Urinary bladder (tissue), 4 donors: ENCODE results near the gene FBXO46. TPM values are rescaled to one million over a fixed set of nuclear protein-coding genes. Genes with fewer than 3 reads are reported as not detected.

ENCODE experiments used
- DNase-seq: peaks from one replicate; pipeline ENCODE4 v3.0.0-alpha.2; 2015; ENCODE audit errors: extremely low spot score
- H3K27ac ChIP-seq: one replicate; pipeline ENCODE4 v1.5.1; 2013; ENCODE audit warnings: low read depth, mild to moderate bottlenecking, moderate library complexity
- H3K36me3 ChIP-seq: one replicate; pipeline ENCODE4 v1.6.1; 2013; ENCODE audit warnings: mild to moderate bottlenecking, moderate library complexity; ENCODE audit not compliant: insufficient read depth
- H3K4me1 ChIP-seq: one replicate; pipeline ENCODE4 v1.6.1; 2013; ENCODE audit warnings: mild to moderate bottlenecking, moderate library complexity; ENCODE audit not compliant: insufficient read depth
- H3K4me3 ChIP-seq: one replicate; pipeline ENCODE4 v1.5.1; 2013; ENCODE audit warnings: low read depth, low read length
- WGBS: extraction: QIAGEN DNeasy Blood & Tissue Kit; methylation state at CpG from one replicate; pipeline ENCODE4 v1.1.7; 2013; 5-methylcytosine and 5-hydroxymethylcytosine counted together
- polyA plus RNA-seq: library from polyadenylated mRNA; stranded (reverse); fragments of 200-250 nt; gene quantifications from one replicate; pipeline ENCODE4 v1.2.3, GENCODE V29; 2013
- total RNA-seq: library from RNA; depleted of rRNA; stranded (reverse); fragments of >200 nt; gene quantifications from one replicate; pipeline ENCODE4 v1.2.3, GENCODE V29; 2014
- donor health status: healthy with polysubstance abuse.
- donor health status: healthy.

The FBXO46 gene
- total and polyA plus RNA-seq, 2 donors, result 4.3 to 11.0 TPM

- no peaks in the 10 kb centered on the region for H3K4me1 ChIP-seq
- no peak for DNase-seq
- H3K36me3 ChIP-seq, result no peaks in the 10 kb centered on the region
- peak overlapping the region; percentile 42 for H3K27ac ChIP-seq
- H3K4me3 ChIP-seq, result peak overlapping the region; percentile 76
- under 1% methylated on average over 28 of the region's 28 CpGs for WGBS
Observed at GRCh38 chr19:45769821-45770191, 39.1 kb upstream of the FBXO46 start.

- peak within 1 kb of the TSS; percentile 87 for H3K27ac ChIP-seq
- H3K4me3 ChIP-seq, result peak within 1 kb of the TSS; percentile 76
- H3K4me1 ChIP-seq, result no peaks in the 10 kb centered on the region
- under 1% methylated on average over 70 of the region's 70 CpGs for WGBS
- peak; percentile 95 for DNase-seq
- H3K36me3 ChIP-seq, result no peaks in the 10 kb centered on the region
Observed at GRCh38 chr19:45768984-45769782, 38.5 kb upstream of the FBXO46 start, which contains the start of gene SIX5. Gene SIX5, minus strand, starts transcription at chr19:45769252. Its CDS starts 408 bp downstream, at chr19:45768844.

DNA sequence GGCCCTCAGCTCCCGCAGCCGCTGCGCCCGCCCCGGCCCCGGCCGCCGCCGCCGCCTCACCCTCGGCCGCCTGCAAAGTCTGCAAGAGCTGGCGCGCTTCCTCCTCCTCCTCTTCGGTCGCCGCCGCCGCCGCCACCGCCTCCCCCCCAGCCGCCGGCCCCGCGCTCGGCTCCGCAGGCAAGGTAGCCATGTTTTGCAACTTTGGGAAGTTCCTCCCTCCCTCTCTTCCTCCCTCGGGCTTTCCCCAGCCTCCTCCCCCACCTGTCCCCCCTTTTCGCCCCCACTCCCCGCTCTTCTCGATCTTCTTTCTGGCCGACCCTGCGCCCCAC lies 37.9 kb upstream of the FBXO46 start:
- H3K4me1 ChIP-seq, result no peaks in the 10 kb centered on the region
- no peak for DNase-seq

DNA sequence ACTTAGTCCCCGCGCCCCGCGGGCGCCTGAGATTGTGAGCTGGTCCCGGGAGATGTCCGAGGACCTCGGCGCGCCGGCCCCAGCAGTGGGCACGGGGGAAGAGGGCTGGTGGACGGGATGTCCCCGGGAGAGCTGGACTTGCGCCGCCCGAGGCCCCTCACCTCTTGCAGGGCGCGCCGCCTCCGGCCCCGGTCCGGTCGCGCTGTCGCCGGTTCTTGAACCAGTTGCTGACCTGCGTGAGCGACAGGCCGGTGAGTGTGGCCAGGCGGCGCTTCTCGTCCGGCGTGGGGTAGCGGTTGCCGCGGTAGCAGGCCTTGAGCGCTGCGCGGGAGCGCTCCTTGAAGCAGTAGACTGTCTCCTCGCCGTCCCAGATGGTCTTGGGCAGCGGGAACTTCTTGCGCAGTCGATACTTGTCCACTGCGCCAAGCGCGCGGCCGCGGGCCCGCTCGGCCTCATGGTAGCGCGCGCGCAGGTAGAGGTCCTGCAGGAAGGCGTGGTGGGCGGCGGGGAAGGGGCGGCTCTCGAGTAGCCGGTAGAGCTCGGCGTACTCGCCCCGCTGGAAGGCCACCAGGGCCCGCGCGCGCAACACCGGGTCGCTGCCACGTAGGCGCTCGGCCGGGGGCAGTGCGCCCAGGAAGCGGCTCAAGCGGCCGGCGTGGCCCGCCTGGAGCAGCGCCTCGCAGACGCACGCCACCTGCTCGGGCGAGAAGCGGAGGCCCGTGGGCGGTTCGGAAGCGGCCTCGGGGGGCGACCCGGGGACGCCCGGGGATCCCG lies 37.4 kb upstream of the FBXO46 start:
- WGBS, result under 1% methylated on average over 102 of the region's 102 CpGs

More for the DNA sequence above, 37.9 kb upstream of the FBXO46 start:
- Histone ChIP-seq H3K36me3 (no peaks in the 10 kb centered on the region), H3K4me3 (peak overlapping the region; percentile 76), H3K27ac (peak overlapping the region; percentile 87)
- under 1% methylated on average over 27 of the region's 33 CpGs for WGBS

GRCh38 chr19:45767410-45767880 lies 36.7 kb upstream of the FBXO46 start:
- WGBS, result 5% methylated on average over 31 of the region's 31 CpGs
- no peaks in the 10 kb centered on the region for H3K36me3 ChIP-seq
- DNase-seq, result peak; percentile 79
- peak overlapping the region; percentile 76 for H3K4me3 ChIP-seq
- H3K4me1 ChIP-seq, result no peaks in the 10 kb centered on the region
- peak overlapping the region; percentile 87 for H3K27ac ChIP-seq

More for the DNA sequence above, 37.4 kb upstream of the FBXO46 start:
- Histone ChIP-seq H3K4me3 (peak overlapping the region; percentile 76), H3K27ac (peak overlapping the region; percentile 87), H3K4me1 (no peaks in the 10 kb centered on the region), H3K36me3 (no peaks in the 10 kb centered on the region)
- no peak for DNase-seq

DNA sequence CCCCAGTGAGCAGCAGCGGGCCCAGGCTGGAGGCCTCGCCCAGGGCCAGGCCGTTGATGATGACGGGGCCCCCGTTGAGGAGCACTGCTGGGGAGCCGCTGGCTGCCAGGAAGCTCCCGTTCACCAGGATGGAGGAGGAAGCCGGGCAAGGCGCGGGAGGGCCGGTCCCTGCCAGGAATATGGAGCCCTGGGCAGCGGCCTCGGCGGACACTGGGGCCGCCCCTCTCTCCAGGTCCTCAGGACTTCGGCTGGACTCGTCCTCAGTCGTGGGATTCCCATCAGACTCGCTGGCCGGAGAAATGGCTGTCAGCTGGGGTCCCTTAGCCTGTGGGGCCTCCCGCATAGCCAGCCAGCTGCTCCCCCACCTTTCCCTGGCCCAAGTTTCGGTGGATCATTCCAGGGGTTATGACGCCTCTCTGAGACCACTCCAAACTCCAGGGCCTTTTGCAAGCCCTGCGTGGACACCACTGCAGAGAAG lies 36.2 kb upstream of the FBXO46 start:
- WGBS, result 16% methylated on average over 24 of the region's 24 CpGs

DNA sequence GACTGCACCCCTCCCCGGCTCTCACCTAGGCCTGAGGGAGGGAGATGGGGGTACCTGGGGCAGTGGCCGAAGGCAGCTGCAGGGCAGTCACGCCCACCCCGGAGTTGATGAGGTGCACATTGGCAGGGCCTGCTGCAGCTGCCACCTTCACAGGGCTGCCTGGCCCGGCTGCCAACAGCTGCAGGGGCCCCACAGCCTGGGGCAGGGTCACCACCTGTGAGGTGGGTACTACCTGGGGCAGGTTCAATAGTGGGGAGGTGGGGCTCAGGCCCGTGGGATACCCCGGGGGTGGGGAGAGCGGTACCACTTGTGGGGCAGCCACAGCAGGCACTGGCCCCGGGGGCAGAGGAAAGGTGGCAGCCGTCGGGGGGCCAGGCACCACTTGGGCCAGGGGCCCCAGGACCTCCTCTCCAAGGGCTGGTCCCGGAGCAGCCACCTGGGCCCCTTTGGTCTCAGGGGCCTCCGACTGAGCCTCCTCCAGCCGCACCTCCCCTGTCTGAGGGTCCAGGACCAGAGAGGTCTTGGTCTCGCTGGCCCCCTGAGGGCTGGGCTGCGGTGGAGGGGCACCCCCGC lies 35.7 kb upstream of the FBXO46 start:
- Histone ChIP-seq H3K27ac (peak overlapping the region; percentile 64), H3K4me1 (no peaks in the 10 kb centered on the region), H3K4me3 (peak overlapping the region; percentile 76), H3K36me3 (no peaks in the 10 kb centered on the region)
- DNase-seq, result no peak
- 53% methylated on average over 17 of the region's 17 CpGs for WGBS

More for the DNA sequence above, 36.2 kb upstream of the FBXO46 start:
- Histone ChIP-seq H3K4me3 (peak overlapping the region; percentile 76), H3K27ac (peak overlapping the region; percentile 64), H3K4me1 (no peaks in the 10 kb centered on the region), H3K36me3 (no peaks in the 10 kb centered on the region)
- DNase-seq, result no peak

GRCh38 chr19:45765702-45766295 lies 35.1 kb upstream of the FBXO46 start:
- Histone ChIP-seq H3K36me3 (no peaks in the 10 kb centered on the region), H3K4me3 (no peak overlapping the region), H3K27ac (no peak overlapping the region), H3K4me1 (no peaks in the 10 kb centered on the region)
- WGBS, result 64% methylated on average over 23 of the region's 23 CpGs
- DNase-seq, result no peak

DNA sequence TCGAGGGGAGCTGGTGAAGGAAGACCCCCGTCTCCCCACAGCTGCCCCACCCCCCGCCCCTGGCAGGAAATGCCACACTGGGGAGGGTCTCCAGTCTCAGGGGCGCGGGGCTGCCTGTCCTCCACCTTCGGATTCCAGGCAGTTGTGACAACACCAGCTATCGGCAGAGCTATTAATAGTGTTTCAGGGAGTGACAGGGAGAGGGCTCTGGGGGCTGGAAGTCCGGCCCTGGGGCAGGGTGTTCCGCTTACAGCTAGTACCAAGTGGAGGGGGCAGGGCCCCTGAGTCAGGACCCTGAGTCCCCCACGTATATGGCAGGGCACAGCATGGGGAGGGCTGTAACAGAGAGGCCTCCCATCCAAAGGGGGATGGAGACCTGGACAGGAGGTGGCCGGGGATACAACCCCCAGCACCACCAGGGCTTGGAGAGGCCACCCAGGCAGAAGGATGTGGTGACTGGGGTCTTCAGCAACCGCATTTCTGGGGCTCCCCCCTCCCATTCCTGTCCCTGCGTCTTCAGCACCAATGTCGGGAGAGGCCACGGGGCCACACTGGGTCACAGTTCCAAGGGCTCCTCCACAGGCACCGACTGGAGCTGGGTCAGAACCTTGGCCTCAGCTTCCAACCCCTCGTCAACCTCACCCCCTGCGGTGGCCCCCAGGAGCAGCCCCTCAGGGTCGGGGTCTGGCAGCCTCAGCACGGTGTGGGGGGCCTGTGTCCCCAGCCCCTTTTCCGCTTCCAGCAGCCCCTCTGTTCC lies 34.4 kb upstream of the FBXO46 start:
- Histone ChIP-seq H3K27ac (no peak overlapping the region), H3K4me1 (no peaks in the 10 kb centered on the region), H3K36me3 (no peaks in the 10 kb centered on the region), H3K4me3 (no peak overlapping the region)
- 46% methylated on average over 21 of the region's 21 CpGs for WGBS
- DNase-seq, result no peak

DNA sequence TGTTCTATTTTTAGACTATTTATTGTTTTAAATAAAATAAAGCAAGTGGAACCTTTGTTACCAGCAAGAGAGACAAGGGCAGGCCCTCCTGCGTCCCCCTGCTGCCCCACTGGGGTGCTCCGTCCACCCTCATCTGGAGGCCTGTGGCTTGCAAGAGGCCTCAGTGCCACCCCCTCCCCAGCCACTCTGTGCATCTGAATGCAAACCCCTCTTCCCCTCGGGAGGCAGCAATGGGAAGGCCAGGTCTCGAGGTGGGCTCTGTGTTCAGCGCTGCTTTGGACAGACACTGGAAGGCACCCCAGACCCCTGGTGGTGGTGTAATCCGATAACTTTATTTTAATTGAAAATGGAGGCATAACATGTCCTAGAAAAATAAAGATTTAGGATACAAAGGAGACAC lies 33.8 kb upstream of the FBXO46 start:
- Histone ChIP-seq H3K36me3 (no peaks in the 10 kb centered on the region), H3K4me1 (no peaks in the 10 kb centered on the region), H3K4me3 (no peak overlapping the region), H3K27ac (no peak overlapping the region)
- WGBS, result 42% methylated on average over 6 of the region's 6 CpGs
- no peak for DNase-seq

GRCh38 chr19:45763691-45764294 lies 33.1 kb upstream of the FBXO46 start:
- H3K4me3 ChIP-seq, result no peak overlapping the region
- DNase-seq, result no peak
- H3K4me1 ChIP-seq, result no peaks in the 10 kb centered on the region
- WGBS, result 36% methylated on average over 27 of the region's 27 CpGs
- no peak overlapping the region for H3K27ac ChIP-seq
- H3K36me3 ChIP-seq, result no peaks in the 10 kb centered on the region

GRCh38 chr19:45762870-45763631 lies 32.4 kb upstream of the FBXO46 start:
- H3K4me1 ChIP-seq, result no peaks in the 10 kb centered on the region
- H3K4me3 ChIP-seq, result no peak overlapping the region
- no peaks in the 10 kb centered on the region for H3K36me3 ChIP-seq
- DNase-seq, result no peak
- 90% methylated on average over 15 of the region's 15 CpGs for WGBS
- no peak overlapping the region for H3K27ac ChIP-seq
